NB4 (cell line): ENCODE data around the gene NUTF2.

Experiments used
- CTCF ChIP-seq: IDR thresholded peaks from one replicate; pipeline ENCODE4 v1.5.1; 2012; ENCODE audit warnings: low read depth, low read length
- MAX ChIP-seq: IDR thresholded peaks from 2 replicates; pipeline ENCODE4 v1.6.1; 2011; ENCODE audit warnings: low read depth, low read length
- MYC ChIP-seq: IDR thresholded peaks from 2 replicates; pipeline ENCODE4 v1.6.1; 2011; ENCODE audit warnings: low read depth, low read length
- POLR2A ChIP-seq: IDR thresholded peaks from 2 replicates; pipeline ENCODE4 v1.6.1; 2011; ENCODE audit warnings: mild to moderate bottlenecking; ENCODE audit not compliant: insufficient read length; ENCODE audit errors: extremely low read depth

- TF ChIP-seq CTCF (no peak), POLR2A (no peak), MAX (no peak), MYC (no peak)
Observed at GRCh38 chr16:67825119-67825518, 21.6 kb upstream of the NUTF2 start.
